NCI-H187 (cell line): Measurements from ENCODE around the gene RIOK2.
"Not testable (repeated sequence)": the region's sequence is repeated elsewhere in the genome, so short reads cannot be mapped to it uniquely, and the experiment has no call there.

Source experiments
- DNase-seq, 2 experiments: peaks; one replicate each; lab custom pipeline; 2025; lab: John Stamatoyannopoulos, UW

The RIOK2 gene

GRCh38 chr5:97183100-97183929 lies at the start of gene RIOK2:
RIOK2 (minus strand) TSS chr5:97183247; CDS start chr5:97183191, 56 bp downstream.
- peak; percentile 90 to 98 for DNase-seq

GRCh38 chr5:97231025-97231636 lies 48.1 kb upstream of the RIOK2 start:
- DNase-seq: peak; percentile 2 to 4

- no peak for DNase-seq
Measured at GRCh38 chr5:97229688-97230285, 46.7 kb upstream of the RIOK2 start.

- DNase-seq: no peak
Measured at GRCh38 chr5:97229196-97229595, 46.1 kb upstream of the RIOK2 start.

GRCh38 chr5:97225222-97225621 lies 42.2 kb upstream of the RIOK2 start:
- DNase-seq: no peak

- DNase-seq: no peak
Measured at GRCh38 chr5:97224112-97224750, 41.2 kb upstream of the RIOK2 start.

- no peak for DNase-seq
Measured at GRCh38 chr5:97223596-97223995, 40.5 kb upstream of the RIOK2 start.

GRCh38 chr5:97209343-97209742 lies 26.3 kb upstream of the RIOK2 start:
- DNase-seq: no peak

GRCh38 chr5:97208714-97209113 lies 25.7 kb upstream of the RIOK2 start:
- no peak for DNase-seq

GRCh38 chr5:97208184-97208713 lies 25.2 kb upstream of the RIOK2 start:
- no peak for DNase-seq

GRCh38 chr5:97194366-97194765 lies 11.3 kb upstream of the RIOK2 start:
- DNase-seq: no peak

GRCh38 chr5:97193355-97193688 lies 10.3 kb upstream of the RIOK2 start:
- DNase-seq: no peak

- no peak for DNase-seq
Measured at GRCh38 chr5:97192580-97193354, 9.7 kb upstream of the RIOK2 start.

- no peak for DNase-seq
Measured at GRCh38 chr5:97191893-97192292, 8.8 kb upstream of the RIOK2 start.

GRCh38 chr5:97189523-97189922 lies 6.5 kb upstream of the RIOK2 start:
- not testable (repeated sequence) for DNase-seq

- DNase-seq: no peak
Measured at GRCh38 chr5:97183930-97184213, 825 bp upstream of the RIOK2 start.

GRCh38 chr5:97182571-97183099 lies 412 bp downstream of the RIOK2 start:
- no peak for DNase-seq

GRCh38 chr5:97181856-97182545 lies 1.0 kb downstream of the RIOK2 start:
- no peak for DNase-seq

- DNase-seq: not testable (repeated sequence)
Measured at GRCh38 chr5:97179457-97179856, 3.6 kb downstream of the RIOK2 start.

GRCh38 chr5:97172227-97172626 lies 10.8 kb downstream of the RIOK2 start:
- no peak for DNase-seq

- DNase-seq: no peak
Measured at GRCh38 chr5:97171703-97172102, 11.3 kb downstream of the RIOK2 start.
